PFSK-1 (cell line): Measurements from ENCODE around the gene SH3TC1.

Experiments used
- FOXP2 ChIP-seq: optimal IDR thresholded peaks from 2 replicates; pipeline ENCODE3; 2011; ENCODE audit warnings: borderline replicate concordance, control low read depth, inconsistent platforms; ENCODE audit not compliant: insufficient read depth; ENCODE audit errors: extremely low read length, extremely low read depth
- POLR2AphosphoS5 ChIP-seq: IDR thresholded peaks from 2 replicates; pipeline ENCODE4 v1.6.1; 2012; ENCODE audit warnings: low read depth, mild to moderate bottlenecking, control low read depth, low read length, moderate library complexity
- REST ChIP-seq, 2 experiments: IDR thresholded peaks; 2 replicates each; pipeline versions ENCODE4 v1.6.1 to v1.8.0; 2011 to 2012; ENCODE audit warnings: low read depth in 2 of 2, low read length in 2 of 2, control low read depth in 1 of 2, inconsistent platforms in 1 of 2, mild to moderate bottlenecking in 1 of 2, moderate library complexity in 1 of 2; ENCODE audit not compliant: insufficient read depth in 1 of 2
- SIN3A ChIP-seq: IDR thresholded peaks from 2 replicates; pipeline ENCODE4 v1.6.1; 2012; ENCODE audit warnings: mild to moderate bottlenecking, low read length, moderate library complexity, borderline replicate concordance; ENCODE audit not compliant: insufficient read depth
- TAF1 ChIP-seq: IDR thresholded peaks from 2 replicates; pipeline ENCODE4 v1.6.1; 2012; ENCODE audit warnings: low read length, control low read depth, borderline replicate concordance; ENCODE audit not compliant: insufficient read depth

SH3TC1 gene

DNA sequence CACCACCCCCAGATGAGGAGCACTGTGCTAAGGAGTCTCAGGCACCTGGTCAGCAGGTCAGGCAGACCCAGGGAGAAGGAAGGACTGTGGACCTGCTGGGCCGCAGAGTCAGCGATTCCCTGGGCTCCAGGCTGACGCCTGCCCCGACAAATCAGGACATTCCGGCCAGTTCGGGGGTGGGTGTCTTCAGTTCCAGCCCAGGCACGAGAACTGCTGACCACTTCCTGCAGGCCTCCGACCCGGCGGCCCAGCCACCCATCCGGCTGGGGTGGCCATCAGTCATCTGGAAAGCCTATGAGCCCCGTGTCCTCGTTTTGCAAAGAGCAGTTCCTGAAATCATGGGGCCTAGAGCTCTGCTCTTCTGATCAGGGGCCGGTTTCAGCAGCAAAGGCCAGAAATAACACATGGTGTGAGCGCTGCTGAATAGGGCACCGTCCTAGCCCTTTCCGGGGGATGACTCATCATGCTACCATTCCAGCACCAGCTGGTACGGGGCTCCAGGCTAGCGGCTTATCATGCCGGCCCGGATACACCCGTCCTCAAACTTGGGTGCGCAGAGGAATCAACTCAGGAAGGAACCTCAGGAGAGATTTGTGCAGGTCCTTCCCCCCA, 7.8 kb upstream of the SH3TC1 start:
- no peak for TF ChIP-seq FOXP2
- peak in 1 of 2 experiments; percentile 29; a peak in 1 of 4 replicates for TF ChIP-seq REST (IDR thresholded peaks at IDR 0.05; ENCODE audit: insufficient read depth in 1 of 2, low read depth in 2 of 2, low read length in 2 of 2)
- no peak; the same call in 1 of the 2 replicates for TF ChIP-seq TAF1
- TF ChIP-seq POLR2AphosphoS5: no peak; the same call in 1 of the 2 replicates
- peak; percentile 87; the same call in 1 of the 2 replicates for TF ChIP-seq SIN3A

- TF ChIP-seq POLR2AphosphoS5: no peak
- TF ChIP-seq REST (IDR thresholded peaks at IDR 0.05; ENCODE audit: insufficient read depth in 1 of 2, low read depth in 2 of 2, low read length in 2 of 2): no peak
- TF ChIP-seq FOXP2: no peak
- no peak for TF ChIP-seq SIN3A
- TF ChIP-seq TAF1: no peak
Measured at GRCh38 chr4:8192748-8193738, 6.0 kb upstream of the SH3TC1 start.

DNA sequence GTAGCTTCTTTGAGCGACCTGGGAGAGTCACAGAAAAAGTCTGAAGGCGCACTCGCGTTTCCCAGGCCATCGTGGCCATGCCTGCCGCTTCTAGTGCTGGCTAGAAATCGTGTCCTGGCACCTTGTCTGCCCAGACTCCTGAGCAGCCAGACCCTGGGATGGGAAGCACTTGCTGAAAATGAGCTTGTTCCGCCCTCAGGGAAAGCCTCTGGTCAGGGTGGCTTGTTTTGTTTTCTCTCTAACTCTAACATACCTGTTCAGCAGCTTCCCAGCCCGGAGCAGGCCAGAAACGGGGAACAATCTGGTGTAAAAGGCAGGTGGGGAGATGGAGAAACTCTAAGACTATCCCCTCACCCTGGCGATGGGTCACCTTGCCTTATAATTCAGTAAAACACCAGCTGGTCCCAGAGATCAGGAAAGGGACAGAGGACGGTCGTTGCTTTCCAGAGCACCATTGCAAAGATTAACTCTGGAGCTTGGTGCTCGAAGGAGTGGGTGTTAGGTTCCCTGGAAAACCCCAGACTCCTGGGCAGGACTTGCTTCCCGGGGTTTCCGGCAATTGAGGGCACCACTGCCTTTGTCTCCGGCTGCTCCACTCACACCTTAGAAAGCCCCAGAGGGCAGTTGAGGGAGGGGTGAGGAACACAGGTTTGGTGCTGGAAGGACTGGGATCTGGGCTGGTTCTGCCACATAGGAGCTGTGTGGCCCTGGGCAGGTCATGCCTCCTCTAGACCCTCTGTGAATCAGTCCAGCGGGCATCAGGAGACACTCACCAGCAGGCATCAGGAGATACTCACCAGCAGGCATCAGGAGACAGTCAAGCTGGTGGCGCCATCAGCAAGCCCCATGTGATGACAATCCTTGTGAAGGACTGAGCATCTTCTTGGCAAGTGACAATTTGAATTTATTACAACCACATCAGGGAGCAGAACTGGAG, 4.5 kb upstream of the SH3TC1 start:
- no peak for TF ChIP-seq FOXP2
- TF ChIP-seq POLR2AphosphoS5: no peak
- TF ChIP-seq TAF1: no peak
- no peak for TF ChIP-seq REST (IDR thresholded peaks at IDR 0.05; ENCODE audit: insufficient read depth in 1 of 2, low read depth in 2 of 2, low read length in 2 of 2)
- no peak for TF ChIP-seq SIN3A

DNA sequence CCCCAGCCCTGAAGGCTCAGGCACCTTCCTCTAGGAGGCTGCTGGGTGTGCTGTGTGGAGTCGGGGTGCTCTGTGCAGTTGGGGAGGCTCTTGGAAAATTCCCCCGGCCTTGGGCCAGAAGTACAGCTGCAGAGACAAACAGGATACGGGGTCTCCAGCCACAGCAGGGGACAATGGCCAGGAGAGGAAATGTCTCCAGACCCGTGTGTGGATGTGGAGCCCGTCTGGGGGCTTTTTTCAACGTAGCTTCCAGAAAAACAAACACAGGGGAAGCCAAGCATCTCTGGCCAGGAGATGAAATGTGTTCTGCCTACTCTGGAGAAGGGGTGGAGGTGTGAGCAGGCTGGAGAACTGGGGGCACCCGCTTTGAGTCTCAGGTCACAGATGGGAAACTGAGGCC, 3.7 kb upstream of the SH3TC1 start:
- TF ChIP-seq TAF1: no peak
- TF ChIP-seq REST (IDR thresholded peaks at IDR 0.05; ENCODE audit: insufficient read depth in 1 of 2, low read depth in 2 of 2, low read length in 2 of 2): no peak
- TF ChIP-seq POLR2AphosphoS5: no peak
- TF ChIP-seq FOXP2: no peak
- TF ChIP-seq SIN3A: no peak
